HCT116 (cell line): ENCODE results near the gene ZFYVE19.

ENCODE experiments used
- JUND ChIP-seq: IDR thresholded peaks from 2 replicates; pipeline ENCODE4 v1.6.1; 2012
- POLR2AphosphoS5 ChIP-seq: IDR thresholded peaks from 2 replicates; pipeline ENCODE4 v1.6.1; 2011; ENCODE audit warnings: mild to moderate bottlenecking, low read depth, low read length, moderate library complexity
- RAD21 ChIP-seq: IDR thresholded peaks from 2 replicates; pipeline ENCODE4 v1.6.1; 2012; ENCODE audit warnings: low read depth, mild to moderate bottlenecking
- SP1 ChIP-seq: IDR thresholded peaks from 2 replicates; pipeline ENCODE4 v1.6.1; 2012; ENCODE audit warnings: low read depth
- SRF ChIP-seq: IDR thresholded peaks from 2 replicates; pipeline ENCODE4 v1.6.1; 2012; ENCODE audit warnings: low read depth
- TF ChIP-seq, protein P1 (sequence below), 3 experiments: fragments of 200-600 bp in 1 of 3; sonication (generic) in 1 of 3; IDR thresholded peaks in 2 of 3; conservative IDR thresholded peaks in 1 of 3; 2 replicates each; pipeline ENCODE4 v1.5.1; 2012 to 2017; ENCODE audit warnings: low read depth in 2 of 3, low read length in 2 of 3, antibody characterized with exemption in 1 of 3, borderline replicate concordance in 1 of 3, control low read depth in 1 of 3, mild to moderate bottlenecking in 1 of 3, mixed read lengths in 1 of 3, mixed run types in 1 of 3, moderate library complexity in 1 of 3; ENCODE audit not compliant: insufficient read depth in 1 of 3
- TF ChIP-seq, protein P2 (sequence below): IDR thresholded peaks from 2 replicates; pipeline ENCODE4 v1.6.1; 2011; ENCODE audit warnings: mild to moderate bottlenecking, low read length, moderate library complexity; ENCODE audit not compliant: insufficient replicate concordance; ENCODE audit errors: extremely low read depth

GRCh38 chr15:40776537-40777141 lies 30.2 kb upstream of the ZFYVE19 start:
- TF ChIP-seq JUND, result no peak
- TF ChIP-seq, protein P1, sequence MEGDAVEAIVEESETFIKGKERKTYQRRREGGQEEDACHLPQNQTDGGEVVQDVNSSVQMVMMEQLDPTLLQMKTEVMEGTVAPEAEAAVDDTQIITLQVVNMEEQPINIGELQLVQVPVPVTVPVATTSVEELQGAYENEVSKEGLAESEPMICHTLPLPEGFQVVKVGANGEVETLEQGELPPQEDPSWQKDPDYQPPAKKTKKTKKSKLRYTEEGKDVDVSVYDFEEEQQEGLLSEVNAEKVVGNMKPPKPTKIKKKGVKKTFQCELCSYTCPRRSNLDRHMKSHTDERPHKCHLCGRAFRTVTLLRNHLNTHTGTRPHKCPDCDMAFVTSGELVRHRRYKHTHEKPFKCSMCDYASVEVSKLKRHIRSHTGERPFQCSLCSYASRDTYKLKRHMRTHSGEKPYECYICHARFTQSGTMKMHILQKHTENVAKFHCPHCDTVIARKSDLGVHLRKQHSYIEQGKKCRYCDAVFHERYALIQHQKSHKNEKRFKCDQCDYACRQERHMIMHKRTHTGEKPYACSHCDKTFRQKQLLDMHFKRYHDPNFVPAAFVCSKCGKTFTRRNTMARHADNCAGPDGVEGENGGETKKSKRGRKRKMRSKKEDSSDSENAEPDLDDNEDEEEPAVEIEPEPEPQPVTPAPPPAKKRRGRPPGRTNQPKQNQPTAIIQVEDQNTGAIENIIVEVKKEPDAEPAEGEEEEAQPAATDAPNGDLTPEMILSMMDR (IDR thresholded peaks at IDR 0.05 in 2 of 3, conservative IDR thresholded peaks at IDR 0.05 in 1 of 3; ENCODE audit: borderline replicate concordance in 1 of 3, insufficient read depth in 1 of 3, low read depth in 2 of 3, low read length in 2 of 3), result no peak
- TF ChIP-seq RAD21, result no peak
- TF ChIP-seq POLR2AphosphoS5, result no peak
- TF ChIP-seq SP1, result no peak
- TF ChIP-seq SRF, result no peak
- TF ChIP-seq, protein P2, sequence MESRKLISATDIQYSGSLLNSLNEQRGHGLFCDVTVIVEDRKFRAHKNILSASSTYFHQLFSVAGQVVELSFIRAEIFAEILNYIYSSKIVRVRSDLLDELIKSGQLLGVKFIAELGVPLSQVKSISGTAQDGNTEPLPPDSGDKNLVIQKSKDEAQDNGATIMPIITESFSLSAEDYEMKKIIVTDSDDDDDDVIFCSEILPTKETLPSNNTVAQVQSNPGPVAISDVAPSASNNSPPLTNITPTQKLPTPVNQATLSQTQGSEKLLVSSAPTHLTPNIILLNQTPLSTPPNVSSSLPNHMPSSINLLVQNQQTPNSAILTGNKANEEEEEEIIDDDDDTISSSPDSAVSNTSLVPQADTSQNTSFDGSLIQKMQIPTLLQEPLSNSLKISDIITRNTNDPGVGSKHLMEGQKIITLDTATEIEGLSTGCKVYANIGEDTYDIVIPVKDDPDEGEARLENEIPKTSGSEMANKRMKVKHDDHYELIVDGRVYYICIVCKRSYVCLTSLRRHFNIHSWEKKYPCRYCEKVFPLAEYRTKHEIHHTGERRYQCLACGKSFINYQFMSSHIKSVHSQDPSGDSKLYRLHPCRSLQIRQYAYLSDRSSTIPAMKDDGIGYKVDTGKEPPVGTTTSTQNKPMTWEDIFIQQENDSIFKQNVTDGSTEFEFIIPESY, result no peak
